GM18511 (cell line): Measurements from ENCODE around the gene MAP3K2.

Source experiments
- ATAC-seq: cut with Tn5 transposase; IDR thresholded peaks from one replicate; pipeline ENCODE4 v1.9.1; 2021; ENCODE audit warnings: mild to moderate bottlenecking, moderate library complexity; ENCODE audit not compliant: unreplicated experiment

The MAP3K2 gene

GRCh38 chr2:127386246-127386645, 1.5 kb downstream of the MAP3K2 start:
- no peak for ATAC-seq

DNA sequence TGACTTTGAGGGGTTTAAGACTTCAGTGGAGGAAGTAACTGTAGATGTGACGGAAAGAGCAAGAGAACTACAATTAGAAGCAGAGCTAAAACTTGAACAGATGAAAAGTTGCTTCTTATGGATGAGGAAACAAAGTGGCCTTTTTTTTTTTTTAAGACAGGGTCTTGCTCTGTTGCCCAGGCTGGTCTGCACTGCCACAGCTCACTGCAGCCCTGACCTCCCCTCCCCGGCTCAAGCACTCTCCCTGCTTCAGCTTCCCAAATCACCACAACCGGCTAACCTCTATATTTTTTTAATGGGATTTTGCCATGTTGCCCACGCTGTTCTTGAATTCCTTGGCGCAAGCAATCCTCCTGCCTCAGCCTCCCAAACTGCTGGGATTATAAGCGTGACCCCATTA, 3.2 kb downstream of the MAP3K2 start:
- ATAC-seq, result no peak

DNA sequence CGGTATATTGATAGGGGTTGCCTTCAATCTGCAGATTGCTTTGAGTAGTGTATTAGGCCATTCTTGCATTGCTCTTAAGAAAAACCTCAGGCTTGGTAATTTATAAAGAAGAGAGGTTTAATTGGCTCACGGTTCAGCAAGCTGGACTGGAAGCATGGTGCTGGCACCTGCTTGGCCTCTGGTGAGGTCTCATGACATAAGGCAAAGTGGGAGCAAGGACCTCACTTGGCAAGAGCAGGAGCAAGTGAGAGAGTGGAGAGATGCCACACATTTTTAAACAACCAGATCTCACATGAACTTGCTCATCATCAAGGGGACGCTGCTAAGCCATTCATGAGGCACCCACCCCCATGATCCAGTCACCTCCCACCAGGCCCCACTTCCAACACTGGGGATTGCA, 4.9 kb downstream of the MAP3K2 start:
- ATAC-seq, result no peak

- no peak for ATAC-seq
Measured at GRCh38 chr2:127381762-127382161, 6.0 kb downstream of the MAP3K2 start.

GRCh38 chr2:127379712-127380355, 7.9 kb downstream of the MAP3K2 start:
- ATAC-seq, result no peak

- no peak for ATAC-seq
Measured at GRCh38 chr2:127378720-127379119, 9.1 kb downstream of the MAP3K2 start.

GRCh38 chr2:127377262-127377661, 10.5 kb downstream of the MAP3K2 start:
- ATAC-seq, result no peak

DNA sequence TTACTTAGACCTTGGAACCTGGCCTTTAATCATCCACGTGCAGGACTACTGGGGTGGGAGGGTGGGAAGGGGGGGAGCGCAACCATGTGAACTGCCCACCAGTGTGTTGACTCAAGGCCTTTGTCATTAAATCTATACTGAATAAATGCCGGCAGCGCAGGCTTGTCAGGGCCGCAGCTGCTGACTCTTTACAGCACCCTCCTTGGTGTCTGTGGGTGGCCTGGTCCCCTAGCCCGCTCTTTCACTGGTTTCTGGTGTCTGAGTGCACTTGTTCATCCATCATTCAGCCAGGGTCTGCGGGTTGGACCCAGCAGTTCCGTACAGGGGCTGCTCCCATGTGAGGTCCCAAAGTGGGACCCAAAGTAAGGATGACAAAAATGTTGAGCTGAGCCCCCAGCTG, 11.5 kb downstream of the MAP3K2 start:
- no peak for ATAC-seq

GRCh38 chr2:127373362-127374083, 14.3 kb downstream of the MAP3K2 start:
- ATAC-seq, result no peak

- ATAC-seq, result no peak
Measured at GRCh38 chr2:127371037-127371436, 16.7 kb downstream of the MAP3K2 start.

DNA sequence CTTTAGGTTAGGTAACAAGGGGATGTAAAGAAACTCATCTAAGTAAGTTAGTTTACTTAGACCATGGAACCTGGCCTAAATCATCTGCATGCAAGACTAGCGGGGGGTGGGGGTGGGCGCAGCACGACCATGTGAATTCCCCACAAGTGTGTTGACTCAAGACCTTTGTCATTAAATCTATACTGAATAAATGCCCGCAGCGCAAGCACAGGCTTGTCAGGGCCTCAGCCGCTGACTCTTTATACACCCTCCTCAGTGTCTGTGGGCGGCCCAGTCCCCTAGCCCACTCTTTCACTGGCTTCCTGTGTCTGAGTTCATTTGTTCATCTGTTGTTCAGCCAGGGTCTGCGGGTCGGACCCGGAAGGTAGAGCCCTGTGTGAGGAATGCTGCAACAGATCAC, 17.8 kb downstream of the MAP3K2 start:
- ATAC-seq, result no peak

GRCh38 chr2:127365211-127365643, 22.5 kb downstream of the MAP3K2 start:
- no peak for ATAC-seq

- ATAC-seq, result no peak
Measured at GRCh38 chr2:127362971-127363370, 24.8 kb downstream of the MAP3K2 start.

DNA sequence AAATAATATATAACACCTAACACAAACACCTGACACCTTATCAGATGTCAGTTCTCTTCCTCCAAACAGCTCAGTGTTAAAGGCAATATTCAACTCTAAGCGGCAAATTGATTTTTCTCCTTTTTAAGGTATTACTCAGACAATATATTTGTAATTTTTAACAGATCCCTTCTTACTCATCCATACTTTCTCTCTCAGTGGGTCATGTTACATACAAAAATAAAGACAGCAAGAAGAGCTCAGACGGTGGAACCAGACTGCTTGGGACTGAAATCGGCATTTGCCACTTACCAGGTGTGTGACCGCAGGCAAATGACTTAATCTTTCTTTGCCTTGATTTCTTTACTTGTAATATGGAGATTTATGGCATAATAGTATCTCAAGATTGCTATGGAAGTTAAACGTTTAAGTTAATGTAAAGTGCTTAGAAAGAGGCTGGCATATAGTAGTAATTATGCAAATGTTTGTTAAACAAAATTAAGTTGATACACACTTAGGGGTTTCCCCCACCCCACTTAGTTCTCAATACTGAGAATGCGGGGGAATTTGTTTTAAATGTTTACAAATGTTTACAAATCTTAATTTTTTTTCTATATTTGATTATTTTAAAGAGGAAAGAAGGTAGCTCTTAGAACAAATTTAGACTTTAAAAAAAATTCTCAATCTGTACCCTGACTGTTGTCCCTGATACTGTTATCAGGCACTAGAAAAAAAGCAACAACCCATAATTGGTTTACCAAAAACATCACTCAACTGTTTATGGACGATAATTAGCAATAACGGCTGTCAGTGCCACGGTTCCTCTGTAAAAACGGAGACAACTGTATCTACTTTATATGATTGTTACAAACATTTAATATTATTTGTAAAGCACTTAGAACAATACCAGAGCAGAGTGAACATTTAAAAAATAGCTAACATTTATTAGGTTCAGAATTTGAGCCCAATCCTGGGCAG, 25.6 kb downstream of the MAP3K2 start:
- ATAC-seq, result no peak

DNA sequence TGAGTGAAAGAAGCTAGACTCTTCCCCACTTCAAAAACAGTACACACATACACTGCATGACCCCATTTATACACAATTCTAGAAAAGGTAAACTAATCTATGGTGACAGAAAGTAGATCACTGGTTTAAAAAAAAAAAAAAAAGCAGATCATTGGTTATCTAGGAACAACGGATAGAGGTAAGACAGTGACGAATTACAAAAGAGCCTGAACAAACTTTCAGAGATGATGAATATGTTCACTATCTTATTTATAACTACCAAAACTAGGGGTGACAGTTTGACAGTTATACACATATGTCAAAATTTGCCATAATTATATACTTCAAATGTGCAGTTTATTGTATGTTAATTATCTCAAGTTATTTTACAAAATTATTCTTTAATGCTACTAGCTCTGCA, 27.5 kb downstream of the MAP3K2 start:
- no peak for ATAC-seq

GRCh38 chr2:127359520-127359919, 28.3 kb downstream of the MAP3K2 start:
- no peak for ATAC-seq

- ATAC-seq, result no peak
Measured at GRCh38 chr2:127358971-127359370, 28.8 kb downstream of the MAP3K2 start.

DNA sequence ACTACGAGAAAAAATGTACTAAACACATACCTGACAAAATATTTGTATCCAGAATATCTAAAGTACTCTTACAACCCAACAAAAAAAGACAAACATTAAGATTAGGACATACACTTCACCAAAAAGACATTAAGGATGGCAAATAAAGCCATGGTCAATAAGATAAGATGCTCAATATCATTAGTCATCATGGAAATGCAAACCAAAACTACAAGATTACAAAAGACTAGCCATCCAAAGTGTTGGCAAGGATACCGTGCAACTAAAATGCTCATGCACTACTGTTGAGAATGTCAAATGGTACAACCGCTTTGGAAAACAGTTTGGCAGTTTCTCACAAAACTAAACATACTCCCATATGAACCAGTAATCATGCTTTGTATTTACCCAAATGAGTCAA, 29.7 kb downstream of the MAP3K2 start:
- ATAC-seq, result no peak

GRCh38 chr2:127357591-127357990, 30.2 kb downstream of the MAP3K2 start:
- ATAC-seq, result no peak

GRCh38 chr2:127356531-127356930, 31.2 kb downstream of the MAP3K2 start:
- no peak for ATAC-seq

- ATAC-seq, result no peak
Measured at GRCh38 chr2:127355407-127356008, 32.3 kb downstream of the MAP3K2 start.
